IPS DF 4.7 (cell line): ENCODE results near the gene AHSA1.
A peak's percentile ranks its signal among the peaks of the same experiment; 100 is the strongest.
"Not testable (repeated sequence)": the region's sequence is repeated elsewhere in the genome, so short reads cannot be mapped to it uniquely, and the experiment has no call there.

Source experiments
- DNase-seq: peaks from one replicate; pipeline ENCODE4 v3.0.0-alpha.2; 2013; ENCODE audit warnings: low spot score; ENCODE audit errors: extremely low read depth

Gene AHSA1

GRCh38 chr14:77457522-77458248, at the start of gene AHSA1, which contains the start of gene VIPAS39:
Gene AHSA1 (plus strand): TSS chr14:77458093. CDS start chr14:77458190, 97 bp downstream.
Gene VIPAS39 (minus strand): TSS chr14:77457601. CDS start chr14:77454102, 3,499 bp downstream.
- DNase-seq, result peak; percentile 99

DNA sequence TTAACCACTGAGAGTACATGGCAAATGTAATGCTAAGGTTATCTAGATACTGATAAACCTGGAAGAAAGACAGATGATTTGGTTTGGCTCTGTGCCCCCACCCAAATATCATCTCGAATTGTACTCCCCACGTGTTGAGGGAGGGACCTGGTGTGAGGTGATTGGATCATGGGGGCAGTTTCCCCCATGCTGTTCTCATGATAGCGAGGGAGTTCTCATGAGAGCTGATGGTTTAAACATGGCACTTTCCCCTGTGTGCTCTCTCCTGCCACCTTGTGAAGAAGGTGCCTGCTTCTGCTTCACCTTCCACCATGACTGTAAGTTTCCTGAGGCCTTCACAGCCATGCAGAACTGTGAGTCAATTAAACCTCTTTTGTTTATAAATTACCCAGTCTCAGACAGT, 48.8 kb upstream of the AHSA1 start:
- DNase-seq, result no peak

DNA sequence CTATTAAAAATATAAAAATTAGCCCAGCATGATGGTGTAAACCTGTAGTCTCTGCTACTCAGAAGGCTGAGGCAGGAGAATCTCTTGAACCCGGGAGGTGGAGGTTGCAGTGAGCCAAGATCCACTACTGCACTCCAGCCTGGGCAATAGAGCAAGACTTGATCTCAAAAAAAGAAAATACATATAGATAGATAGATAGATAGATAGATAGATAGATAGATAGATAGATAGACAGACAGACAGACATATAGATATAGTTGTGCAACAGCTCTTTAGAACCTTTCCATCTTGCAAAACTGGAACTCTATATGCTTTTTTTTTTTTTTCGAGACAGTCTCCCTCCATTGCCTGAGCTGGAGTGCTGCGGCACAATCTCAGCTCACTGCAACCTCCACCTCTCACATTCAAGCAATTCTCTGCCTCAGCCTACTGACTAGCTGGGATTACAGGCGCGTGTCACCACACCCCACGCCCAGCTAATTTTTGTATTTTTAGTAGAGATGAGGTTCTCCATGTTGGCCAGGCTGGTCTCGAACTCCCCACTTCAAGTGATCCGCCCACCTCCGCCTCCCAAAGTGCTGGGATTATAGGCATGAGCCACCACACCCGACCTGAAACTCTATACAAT, 42.4 kb upstream of the AHSA1 start:
- DNase-seq, result not testable (repeated sequence)

- not testable (repeated sequence) for DNase-seq
These were observed 41.8 kb upstream of the AHSA1 start for GRCh38 chr14:77416098-77416497.

DNA sequence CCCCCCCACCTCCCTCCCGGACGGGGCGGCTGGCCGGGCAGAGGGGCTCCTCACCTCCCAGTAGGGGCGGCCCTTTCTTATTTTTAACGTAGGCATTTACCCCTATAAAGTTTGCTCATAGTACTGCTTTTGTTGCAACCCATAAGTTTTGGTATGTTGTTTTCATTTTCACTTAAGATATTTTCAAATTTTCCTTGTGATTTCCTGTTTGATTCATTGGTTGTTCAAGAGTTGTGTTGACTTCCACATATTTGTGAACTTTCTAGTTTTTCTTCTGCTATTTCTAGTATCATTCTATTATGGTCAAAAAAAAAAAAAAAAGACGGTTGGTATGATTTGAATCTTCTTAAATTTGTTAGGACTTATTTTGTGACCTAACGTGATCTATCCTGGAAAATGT, 41.1 kb upstream of the AHSA1 start:
- DNase-seq, result no peak

- no peak for DNase-seq
These were observed 36.7 kb upstream of the AHSA1 start for GRCh38 chr14:77421201-77421600.

DNA sequence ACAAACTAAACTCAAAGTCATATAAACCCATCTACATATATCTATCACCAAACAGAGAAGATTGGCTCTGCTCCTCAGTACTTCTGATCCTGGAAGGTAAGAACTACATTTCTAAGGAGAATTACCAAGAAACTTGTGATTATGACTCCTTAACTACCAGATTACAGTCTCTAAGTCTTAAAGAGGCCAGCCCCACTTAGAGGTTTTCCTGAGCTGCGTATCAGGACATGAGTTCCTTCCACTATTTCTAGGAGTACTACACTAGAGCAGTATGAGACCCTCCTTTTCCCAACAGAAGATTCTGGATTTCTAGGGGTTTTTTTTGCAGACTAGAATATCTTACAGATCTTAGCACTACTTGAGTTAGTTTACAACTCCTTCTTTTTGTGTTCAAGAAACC, 34.5 kb upstream of the AHSA1 start, which contains the start of gene NOXRED1:
Gene NOXRED1 (minus strand): TSS at position 101 of the 400 bp plus-strand sequence. CDS start 634 bp downstream, outside the sequence.
- DNase-seq, result no peak

DNA sequence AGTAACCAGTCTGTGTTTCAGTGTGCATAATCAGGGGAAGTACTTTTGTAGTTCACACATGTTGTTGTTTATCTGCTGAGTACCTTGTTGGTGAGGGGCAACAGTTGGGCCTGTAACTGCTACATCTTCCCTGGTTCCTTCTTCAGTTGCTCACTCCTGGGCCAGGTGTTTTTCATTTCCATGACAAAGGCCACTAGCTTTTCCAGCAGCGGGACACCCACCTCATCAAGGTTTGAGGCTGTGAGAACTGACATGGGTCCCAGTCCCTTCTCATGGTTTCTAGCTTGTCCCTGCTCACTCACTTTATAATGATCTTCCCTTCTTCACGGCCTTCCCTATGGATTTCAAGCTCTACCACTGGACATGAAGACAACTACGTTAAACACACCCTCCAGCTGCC, 33.0 kb upstream of the AHSA1 start:
- DNase-seq, result no peak

DNA sequence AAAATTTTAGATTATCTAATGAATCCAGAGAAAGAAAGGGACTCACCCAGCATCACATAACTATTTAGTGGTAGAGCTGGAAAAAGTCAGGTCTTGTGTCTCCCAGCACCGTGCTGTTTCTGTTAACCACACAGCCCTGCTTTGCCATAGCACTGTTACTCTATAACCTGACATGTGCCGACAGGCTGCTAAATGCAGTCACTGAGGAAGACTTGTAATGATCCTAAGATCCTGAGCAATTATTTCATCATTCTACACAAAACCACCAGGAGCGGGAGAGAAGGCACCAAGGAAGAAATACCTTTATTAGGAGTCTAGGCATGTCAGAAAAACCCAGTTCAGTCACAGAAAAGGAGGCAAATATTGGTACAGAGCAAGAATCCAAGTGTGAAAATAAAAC, 31.5 kb upstream of the AHSA1 start:
- no peak for DNase-seq

- no peak for DNase-seq
These were observed 21.9 kb upstream of the AHSA1 start for GRCh38 chr14:77436042-77436441.

DNA sequence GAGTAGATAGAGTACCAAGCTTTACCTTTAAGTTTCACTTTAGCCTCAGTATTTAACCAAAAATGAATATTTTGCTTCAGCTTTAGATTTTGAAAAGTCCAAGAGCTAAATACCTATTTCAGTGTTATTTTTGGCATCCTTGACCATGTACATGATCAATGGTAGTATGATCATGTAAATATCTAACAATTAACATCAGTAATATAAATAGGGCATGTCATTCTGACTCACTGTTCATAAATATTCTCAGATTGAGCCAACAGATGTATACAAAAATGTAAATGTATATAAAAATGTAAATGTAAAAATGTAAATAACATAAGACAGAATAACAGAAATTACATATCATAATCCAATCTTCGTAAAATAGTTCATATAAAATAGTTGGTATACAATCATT, 19.3 kb upstream of the AHSA1 start:
- no peak for DNase-seq

DNA sequence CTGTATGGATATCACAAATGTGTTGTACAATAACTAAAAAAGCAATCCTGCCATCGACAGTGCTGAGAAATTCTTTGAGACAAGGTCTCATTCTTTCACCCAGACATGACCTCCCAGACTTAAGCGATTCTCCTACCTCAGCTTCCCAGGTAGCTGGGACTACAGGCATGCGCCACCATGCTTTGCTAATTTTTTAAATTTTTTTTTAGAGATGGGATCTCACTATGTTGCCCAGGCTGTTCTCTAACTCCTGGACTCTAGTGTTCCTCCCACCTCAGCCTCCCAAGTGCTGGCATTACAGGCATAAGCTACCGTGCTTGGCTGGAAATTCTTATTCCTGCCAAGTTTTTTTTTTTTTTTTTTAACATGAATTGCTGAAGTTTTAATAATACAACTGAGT, 18.0 kb upstream of the AHSA1 start:
- DNase-seq, result no peak

- no peak for DNase-seq
These were observed 15.7 kb upstream of the AHSA1 start for GRCh38 chr14:77442196-77442595.

DNA sequence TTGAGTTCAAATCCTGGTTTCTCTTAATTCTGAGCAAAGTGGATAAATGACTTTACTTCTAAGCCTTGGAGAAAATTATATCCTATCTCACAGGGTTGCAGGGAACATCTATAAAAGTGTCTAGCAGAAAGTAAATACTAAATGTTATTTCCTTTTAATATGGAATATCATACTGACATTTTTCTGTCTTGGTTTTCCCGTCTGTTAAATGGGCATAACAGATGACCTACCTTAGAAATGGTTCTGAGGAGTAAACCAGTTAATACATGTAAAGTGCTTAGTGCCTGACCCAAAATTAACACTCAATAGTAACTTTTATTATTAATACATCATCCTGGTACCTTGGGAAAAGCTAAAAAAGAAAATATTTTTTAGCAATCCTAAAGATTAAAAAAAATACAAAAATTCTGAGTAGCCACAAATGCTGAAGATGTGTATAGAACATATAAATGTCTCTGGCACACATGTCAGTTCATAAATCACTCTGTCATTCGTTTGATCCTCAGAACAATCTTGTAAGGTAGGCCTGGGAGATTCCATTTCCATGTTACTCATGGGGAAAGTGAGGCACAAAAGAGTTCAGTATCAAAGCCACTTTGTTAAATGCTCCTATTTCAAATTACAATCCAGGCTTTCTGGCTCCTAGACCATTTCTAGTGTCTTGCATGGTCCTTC, 1.8 kb upstream of the AHSA1 start:
- DNase-seq, result no peak

DNA sequence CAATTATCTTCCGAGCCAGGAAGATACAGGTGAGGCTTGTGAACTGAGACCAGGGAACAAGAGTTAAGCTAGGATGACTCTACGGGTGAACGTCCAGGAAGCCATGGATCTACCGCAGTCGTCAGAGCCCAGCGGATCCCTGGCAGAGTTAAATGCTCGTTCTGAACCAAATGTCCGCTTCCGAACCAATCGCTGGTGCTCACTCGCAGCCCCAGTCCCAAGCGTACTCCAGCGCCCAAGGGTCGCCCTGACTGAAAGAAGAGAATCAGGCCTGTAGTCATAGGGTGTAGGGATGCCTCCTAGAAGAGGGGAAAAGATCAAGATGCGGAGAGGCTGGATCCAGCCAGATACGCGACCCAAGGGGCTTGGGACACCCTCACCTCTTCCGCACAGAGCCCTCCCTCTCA, 775 bp upstream of the AHSA1 start:
- DNase-seq, result no peak

DNA sequence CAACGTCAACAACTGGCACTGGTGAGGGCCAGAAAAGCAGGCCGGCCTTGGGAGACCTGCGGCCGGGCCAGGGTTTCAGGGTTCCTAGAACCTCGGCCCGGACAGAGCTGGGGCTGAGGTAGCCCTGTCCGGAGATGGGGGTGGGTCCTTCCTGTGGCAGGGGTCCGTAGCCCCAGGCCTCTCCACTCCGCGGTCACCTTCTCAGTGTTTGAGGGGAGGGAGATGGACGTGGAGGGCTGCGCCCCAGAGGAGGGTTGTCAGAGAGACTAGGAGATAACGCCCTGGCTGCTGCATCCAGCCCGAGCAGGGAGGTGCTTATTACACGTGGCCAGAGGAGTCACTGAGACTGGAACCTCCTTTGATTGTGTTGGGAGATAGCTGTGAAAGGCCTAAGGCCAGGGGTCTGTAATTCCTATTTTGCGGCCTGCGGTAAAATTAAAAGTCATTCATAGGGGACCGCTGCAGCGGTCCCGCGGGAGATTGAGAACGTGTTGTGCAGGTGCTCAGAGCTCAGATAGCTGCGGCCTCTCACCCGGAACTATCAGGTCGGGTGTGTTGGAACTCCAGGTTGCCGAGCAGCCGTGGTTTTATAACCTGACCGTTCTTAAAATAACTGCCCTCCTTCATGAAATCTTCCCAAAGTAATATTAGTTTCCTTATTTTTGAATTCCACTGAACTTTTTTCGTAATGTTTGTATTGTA, 507 bp downstream of the AHSA1 start:
- DNase-seq, result no peak

GRCh38 chr14:77459072-77459723, 1.3 kb downstream of the AHSA1 start:
- no peak for DNase-seq

DNA sequence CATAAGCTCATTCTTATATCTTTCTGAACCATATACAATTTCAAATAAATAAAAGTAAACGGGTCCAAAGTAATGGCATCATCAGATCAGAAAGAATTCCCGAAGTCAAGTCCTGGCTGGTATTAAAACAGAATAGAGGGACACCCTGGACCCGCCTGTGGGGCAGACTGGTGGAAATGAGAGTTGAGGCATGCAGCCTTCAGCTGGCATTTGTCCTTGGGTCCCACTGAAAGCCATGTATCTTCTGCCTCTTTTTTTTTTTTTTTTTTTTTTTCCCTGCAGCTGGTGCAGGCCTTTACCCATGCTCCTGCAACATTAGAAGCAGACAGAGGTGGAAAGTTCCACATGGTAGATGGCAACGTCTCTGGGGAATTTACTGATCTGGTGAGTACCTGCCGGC, 9.9 kb downstream of the AHSA1 start:
- DNase-seq, result no peak

DNA sequence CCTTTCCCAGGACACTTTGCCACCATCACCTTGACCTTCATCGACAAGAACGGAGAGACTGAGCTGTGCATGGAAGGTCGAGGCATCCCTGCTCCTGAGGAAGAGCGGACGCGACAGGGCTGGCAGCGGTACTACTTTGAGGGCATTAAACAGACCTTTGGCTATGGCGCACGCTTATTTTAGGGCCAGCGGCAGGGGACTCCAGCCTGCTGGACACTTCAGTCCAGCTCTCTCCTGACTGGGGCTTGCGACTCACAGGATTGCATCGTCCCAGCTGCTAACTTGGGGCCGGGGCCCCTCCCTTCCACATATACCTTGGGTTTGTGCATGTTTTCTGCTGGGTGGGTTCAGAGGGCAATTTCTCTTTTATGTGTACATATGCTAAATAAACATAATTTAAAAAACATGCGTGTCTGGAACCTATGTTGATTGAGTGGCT, 11.2 kb downstream of the AHSA1 start:
- DNase-seq, result no peak

- DNase-seq, result no peak
These were observed 11.6 kb downstream of the AHSA1 start for GRCh38 chr14:77469539-77469938.

DNA sequence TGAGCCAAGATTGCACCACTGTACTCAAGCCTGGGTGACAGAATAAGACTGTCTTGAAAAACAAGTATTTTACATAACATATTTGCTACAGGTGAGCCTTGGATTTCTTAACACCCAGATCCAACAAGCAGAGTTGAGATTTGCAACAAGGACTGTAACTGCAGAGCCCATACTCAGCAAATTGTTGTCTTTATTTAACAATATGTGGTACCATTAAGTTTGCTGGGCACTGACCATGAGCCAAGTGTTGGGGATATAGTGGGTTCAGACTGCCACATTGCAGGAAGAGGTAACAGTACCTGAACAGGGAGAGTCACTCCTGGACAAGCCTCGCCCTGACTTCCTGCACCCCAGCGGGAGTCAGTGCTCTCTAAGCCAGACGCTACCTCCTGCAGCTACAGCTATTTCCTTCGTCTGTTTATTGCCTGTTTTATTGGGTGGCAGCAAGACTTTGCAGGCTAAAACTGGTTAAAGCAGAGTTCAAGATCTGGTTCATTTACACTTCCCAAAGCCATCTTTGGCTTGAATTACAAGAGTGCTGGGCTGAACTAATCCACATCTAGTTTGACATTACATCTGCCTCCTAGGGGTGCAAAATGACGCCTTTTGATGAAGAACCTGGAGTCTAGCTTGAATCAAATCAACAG, 12.5 kb downstream of the AHSA1 start:
- DNase-seq, result no peak
